Panc1 (cell line): ENCODE results near the gene ZNF273. TPM values are rescaled to one million over a fixed set of nuclear protein-coding genes. Genes with fewer than 3 reads are reported as not detected.
A peak's percentile ranks its signal among the peaks of the same experiment; 100 is the strongest.

ENCODE experiments used
- ATAC-seq: fragments of 200-7000 bp; cut with Tn5 transposase; 2 replicates; pipeline ENCODE4 v1.9.1; 2020; ENCODE audit warnings: mild to moderate bottlenecking, moderate library complexity
- Bru-seq: library from RNA; stranded (reverse); fragments of 400-500 nt; gene quantifications from one replicate; lab custom pipeline; 2021; lab: Mats Ljungman, UMichigan
- BruChase-seq, 2 experiments: library from RNA; stranded (reverse); fragments of 400-500 nt; gene quantifications; one replicate each; lab custom pipeline; 2021; lab: Mats Ljungman, UMichigan
- BruUV-seq: library from RNA; stranded (reverse); fragments of 400-500 nt; replicated peaks from 2 replicates; lab custom pipeline; 2021; lab: Mats Ljungman, UMichigan
- CTCF ChIA-PET: fragments of 300-600 bp; sonication (Branson Sonifier 250); formaldehyde crosslinking; loops from one replicate; lab custom pipeline; 2022; ENCODE audit warnings: antibody characterized with exemption; lab: Charles Lee
- POLR2A ChIA-PET: fragments of 300-600 bp; sonication (Branson Sonifier 250); formaldehyde crosslinking; loops from one replicate; lab custom pipeline; 2022; ENCODE audit warnings: antibody characterized with exemption; lab: Charles Lee
- DNase-seq: peaks from one replicate; pipeline ENCODE4 v3.0.0-alpha.2; 2010; ENCODE audit warnings: low read depth, low spot score
- H3K27ac ChIP-seq: 2 replicates; pipeline ENCODE4 v1.5.1; 2011; ENCODE audit warnings: mild to moderate bottlenecking, low read length, inconsistent platforms
- H3K27me3 ChIP-seq: fragments of 200-500 bp; sonication (Bioruptor generic); 2 replicates; pipeline ENCODE4 v1.6.0; 2014; ENCODE audit warnings: low read length, inconsistent platforms; ENCODE audit not compliant: control insufficient read depth, insufficient read depth
- H3K36me3 ChIP-seq: fragments of 200-500 bp; sonication (Bioruptor generic); 2 replicates; pipeline ENCODE4 v1.5.1; 2014; ENCODE audit warnings: inconsistent platforms, mild to moderate bottlenecking, low read length, moderate library complexity; ENCODE audit not compliant: control insufficient read depth, insufficient read depth
- H3K4me1 ChIP-seq: 2 replicates; pipeline ENCODE4 v1.5.1; 2011; ENCODE audit warnings: inconsistent platforms, mild to moderate bottlenecking, low read length, moderate library complexity; ENCODE audit not compliant: control insufficient read depth, insufficient read depth
- H3K4me3 ChIP-seq, 2 experiments: 2 replicates each; pipeline ENCODE4 v1.5.1; 2011 to 2012; ENCODE audit warnings: low read depth in 2 of 2, low read length in 2 of 2, mild to moderate bottlenecking in 2 of 2, inconsistent platforms in 1 of 2, moderate library complexity in 1 of 2
- H3K9me3 ChIP-seq: fragments of 200-500 bp; sonication (Bioruptor generic); 2 replicates; pipeline ENCODE4 v1.5.1; 2014; ENCODE audit warnings: low read depth, mild to moderate bottlenecking, inconsistent platforms, low read length, moderate library complexity; ENCODE audit not compliant: control insufficient read depth, insufficient read depth
- CTCF ChIP-seq: fragments of 450-650 bp; IDR thresholded peaks from 2 replicates; pipeline ENCODE4 v1.5.1; 2017; ENCODE audit warnings: mild to moderate bottlenecking
- POLR2AphosphoS5 ChIP-seq: IDR thresholded peaks from 2 replicates; pipeline ENCODE4 v1.6.1; 2012; ENCODE audit warnings: mild to moderate bottlenecking, low read depth, low read length, moderate library complexity
- REST ChIP-seq, 2 experiments: IDR thresholded peaks; 2 replicates each; pipeline ENCODE4 v1.6.1; 2011 to 2012; ENCODE audit warnings: low read depth in 2 of 2, control low read depth in 1 of 2, low read length in 1 of 2, mild to moderate bottlenecking in 1 of 2, moderate library complexity in 1 of 2; ENCODE audit not compliant: insufficient read depth in 1 of 2
- SIN3A ChIP-seq: IDR thresholded peaks from 2 replicates; pipeline ENCODE4 v1.6.1; 2012; ENCODE audit warnings: low read depth, mild to moderate bottlenecking, low read length, moderate library complexity, borderline replicate concordance; ENCODE audit not compliant: insufficient read depth
- TCF7L2 ChIP-seq: IDR thresholded peaks from 2 replicates; pipeline ENCODE4 v1.6.1; 2011; ENCODE audit warnings: mild to moderate bottlenecking, low read depth, low read length, inconsistent platforms
- in situ Hi-C: cut with HindIII; loops from 2 replicates; pipeline ENCODE4 v1.10.0; 2016; ENCODE audit warnings: low sequenced_read_pairs, low pct_unique_long_range_greater_than_20kb
- intact Hi-C: fragments of 100-400 bp; cut with micrococcal nuclease; formaldehyde crosslinking; loops from one replicate; pipeline ENCODE4 v1.10.0; 2022; ENCODE audit not compliant: unreplicated experiment
- long read RNA-seq: library from polyadenylated mRNA; unstranded; transcript quantifications from one replicate; pipeline ENCODE4 v2.0.0, GENCODE V29; 2021; ENCODE audit not compliant: unreplicated experiment
- polyA plus RNA-seq: library from polyadenylated mRNA; unstranded; fragments of >200 nt; gene quantifications from one replicate; pipeline ENCODE4 v1.2.1, GENCODE V29; 2012; ENCODE audit warnings: missing spikeins; ENCODE audit not compliant: insufficient read length
- total RNA-seq: library from RNA; stranded (reverse); gene quantifications from one replicate; pipeline ENCODE4 v1.2.1, GENCODE V29; 2021; ENCODE audit not compliant: unreplicated experiment

The ZNF273 gene
- total RNA-seq (6.4 TPM), Bru-seq, nascent RNA (percentile 87 among the genes with signal in this experiment), BruChase-seq, experiment 1, labeled RNA remaining after a 2-hour chase (percentile 82 among the genes with signal in this experiment), BruChase-seq, experiment 2, labeled RNA remaining after a 6-hour chase (percentile 78 among the genes with signal in this experiment)
- polyA plus RNA-seq: 2.0 TPM
- long read RNA-seq, transcript ZNF273-204 (4 exons, 2,000 nt): major isoform, 5 of 13 reads
- long read RNA-seq, transcript ZNF273-201 (5 exons, 3,757 nt): major isoform, 5 of 13 reads
- long read RNA-seq, partial matches to known transcripts: 1 of 13 reads
- long read RNA-seq, other reads (novel, unspliced or antisense): 2 of 13 reads

GRCh38 chr7:64902806-64903721 is at the start of gene ZNF273:
ZNF273 (plus strand) TSS chr7:64903273; CDS start chr7:64903318, 45 bp downstream.
- no TSS peak for BruUV-seq
- in situ Hi-C loops: no loop called here
- Histone ChIP-seq H3K9me3 (no peaks in the 10 kb centered on the region), H3K27ac (peak within 1 kb of the TSS; percentile 85), H3K4me1 (peaks cover 28% of the 10 kb centered on the region), H3K27me3 (no peaks in the 10 kb centered on the region), H3K36me3 (no peaks in the 10 kb centered on the region), H3K4me3 (peak within 1 kb of the TSS; percentile 83 to 91)
- DNase-seq: peak; percentile 78
- POLR2A ChIA-PET: interaction anchor here (0.7 kb wide), 1 partner anchor 36 kb away, joined by 3 read pairs; no protein-coding TSS in a partner anchor
- intact Hi-C loops: no loop called here
- ATAC-seq: peak; percentile 99
- CTCF ChIA-PET: interaction anchor here (0.7 kb wide), 1 partner anchor 10 kb away, joined by 3 read pairs; no protein-coding TSS in a partner anchor
- peak; percentile 77 for TF ChIP-seq POLR2AphosphoS5
- peak; percentile 84 for TF ChIP-seq SIN3A
- no peak for TF ChIP-seq CTCF
- TF ChIP-seq TCF7L2: peak; percentile 57; the same call in 1 of the 2 replicates
- no peak for TF ChIP-seq REST (IDR thresholded peaks at IDR 0.05; ENCODE audit: insufficient read depth in 1 of 2, low read depth in 2 of 2, low read length in 1 of 2)

- in situ Hi-C loops (no loop called here), intact Hi-C loops (no loop called here)
- H3K27me3 ChIP-seq: no peaks in the 10 kb centered on the region
- H3K36me3 ChIP-seq: no peaks in the 10 kb centered on the region
- no peak overlapping the region for H3K4me3 ChIP-seq
- ChIA-PET CTCF (no interaction called here), POLR2A (no interaction called here)
- no peak for DNase-seq
- no peak for TF ChIP-seq TCF7L2
- TF ChIP-seq POLR2AphosphoS5: no peak
- no peak for TF ChIP-seq SIN3A
- no peak for TF ChIP-seq REST (IDR thresholded peaks at IDR 0.05; ENCODE audit: insufficient read depth in 1 of 2, low read depth in 2 of 2, low read length in 1 of 2)
- no peak for TF ChIP-seq CTCF
- no TSS peak for BruUV-seq
- ATAC-seq: no peak
- no peaks in the 10 kb centered on the region; the same call in 1 of the 2 replicates for H3K4me1 ChIP-seq
- H3K27ac ChIP-seq: no peak overlapping the region
- H3K9me3 ChIP-seq: no peaks in the 10 kb centered on the region
Measured at GRCh38 chr7:64853679-64854078, 49.4 kb upstream of the ZNF273 start.
